ENCODE measurements around the gene ATP5IF1.

ATP5IF1 gene

GRCh38 chr1:28257736-28258135 is 21.8 kb downstream of the ATP5IF1 start:
- Histone ChIP-seq H3K9ac (ENCODE audit: low read length) (no peak overlapping the region), H3K36me3 (ENCODE audit: control insufficient read depth, low read depth, low read length) (no peaks in the 10 kb centered on the region), H3K4me1 (ENCODE audit: control insufficient read depth, low read depth, low read length) (peaks cover 3% of the 10 kb centered on the region), H3K4me3 (ENCODE audit: low read length) (no peak overlapping the region), H3K27me3 (ENCODE audit: control insufficient read depth, insufficient read depth, low read length) (no peaks in the 10 kb centered on the region), H3K9me3 (ENCODE audit: control insufficient read depth, low read depth, low read length) (no peaks in the 10 kb centered on the region), H3K27ac (ENCODE audit: low read length) (no peak overlapping the region)

DNA sequence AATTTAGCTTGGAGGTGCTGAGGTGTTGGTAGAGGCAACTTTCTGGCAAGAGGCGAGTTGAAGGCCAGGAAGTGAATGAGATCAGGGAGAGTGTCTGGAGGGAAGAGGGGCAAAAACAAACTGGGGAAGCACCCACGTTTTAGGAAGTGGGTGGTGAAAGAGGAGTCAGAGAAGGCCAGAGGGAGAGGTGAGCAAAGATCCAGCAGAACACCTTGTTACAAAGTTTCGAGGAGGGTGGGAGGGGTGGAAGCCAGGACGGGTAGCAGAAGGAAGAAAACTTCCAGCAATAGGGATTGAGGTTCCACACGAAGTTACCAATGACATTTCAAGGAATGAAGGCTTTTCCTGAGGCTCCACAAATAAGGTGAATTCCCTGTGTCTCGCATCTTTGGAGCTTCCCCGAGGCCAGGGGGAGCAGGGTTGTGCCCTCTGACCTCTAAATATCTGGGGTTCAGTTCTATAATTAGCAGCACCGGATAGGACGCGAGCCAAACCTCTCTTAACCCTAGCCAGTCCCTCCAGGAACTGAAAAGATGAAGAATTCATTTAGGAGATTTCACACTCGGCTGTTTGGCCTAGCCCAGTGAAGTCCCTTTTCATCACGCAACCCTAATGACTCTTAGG is 22.8 kb downstream of the ATP5IF1 start:
- Histone ChIP-seq H3K4me1 (ENCODE audit: control insufficient read depth, low read depth, low read length) (peaks cover 3% of the 10 kb centered on the region), H3K27me3 (ENCODE audit: control insufficient read depth, insufficient read depth, low read length) (no peaks in the 10 kb centered on the region), H3K4me3 (ENCODE audit: low read length) (peak overlapping the region; percentile 84), H3K27ac (ENCODE audit: low read length) (no peak overlapping the region), H3K9ac (ENCODE audit: low read length) (no peak overlapping the region), H3K36me3 (ENCODE audit: control insufficient read depth, low read depth, low read length) (no peaks in the 10 kb centered on the region), H3K9me3 (ENCODE audit: control insufficient read depth, low read depth, low read length) (no peaks in the 10 kb centered on the region)

DNA sequence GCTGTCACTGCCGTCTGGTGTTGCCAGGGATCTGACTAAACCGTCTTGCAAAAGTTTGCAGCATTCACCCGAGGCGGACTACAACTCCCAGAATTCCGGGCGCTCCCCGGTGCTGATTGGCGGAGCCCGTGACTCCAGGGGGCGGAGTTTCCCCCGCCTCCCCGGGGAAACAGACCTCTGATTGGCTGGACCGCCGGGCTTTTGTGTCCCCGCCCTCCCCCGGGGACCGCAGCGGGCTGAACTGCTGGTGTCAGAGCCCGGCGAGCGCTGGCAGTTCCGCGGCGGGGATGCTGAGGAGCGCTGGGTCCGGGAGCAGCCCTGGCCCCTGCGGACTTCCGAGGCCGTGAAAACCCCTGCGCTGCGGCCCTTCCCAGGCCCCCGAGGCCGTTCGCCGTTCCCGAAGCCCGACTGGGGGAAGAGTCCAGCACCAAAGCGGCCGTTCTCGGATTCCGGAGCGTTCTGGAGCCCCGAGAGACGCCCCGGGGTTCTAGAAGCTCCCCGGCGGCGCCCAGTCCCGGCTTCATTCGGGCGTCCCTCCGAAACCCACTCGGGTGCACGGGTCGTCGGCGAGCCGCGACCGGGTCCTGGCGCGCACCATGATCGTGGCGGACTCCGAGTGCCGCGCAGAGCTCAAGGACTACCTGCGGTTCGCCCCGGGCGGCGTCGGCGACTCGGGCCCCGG is 23.5 kb downstream of the ATP5IF1 start, which contains the start of gene SESN2:
Gene SESN2 (plus strand): TSS at position 267 of the 682 bp plus-strand sequence. CDS start 330 bp downstream, at position 597.
- Histone ChIP-seq H3K9ac (ENCODE audit: low read length) (peak within 1 kb of the TSS; percentile 86), H3K36me3 (ENCODE audit: control insufficient read depth, low read depth, low read length) (no peaks in the 10 kb centered on the region), H3K4me1 (ENCODE audit: control insufficient read depth, low read depth, low read length) (peaks cover 3% of the 10 kb centered on the region), H3K27ac (ENCODE audit: low read length) (no peak within 1 kb of the TSS), H3K4me3 (ENCODE audit: low read length) (peak within 1 kb of the TSS; percentile 84), H3K9me3 (ENCODE audit: control insufficient read depth, low read depth, low read length) (no peaks in the 10 kb centered on the region), H3K27me3 (ENCODE audit: control insufficient read depth, insufficient read depth, low read length) (no peaks in the 10 kb centered on the region)

DNA sequence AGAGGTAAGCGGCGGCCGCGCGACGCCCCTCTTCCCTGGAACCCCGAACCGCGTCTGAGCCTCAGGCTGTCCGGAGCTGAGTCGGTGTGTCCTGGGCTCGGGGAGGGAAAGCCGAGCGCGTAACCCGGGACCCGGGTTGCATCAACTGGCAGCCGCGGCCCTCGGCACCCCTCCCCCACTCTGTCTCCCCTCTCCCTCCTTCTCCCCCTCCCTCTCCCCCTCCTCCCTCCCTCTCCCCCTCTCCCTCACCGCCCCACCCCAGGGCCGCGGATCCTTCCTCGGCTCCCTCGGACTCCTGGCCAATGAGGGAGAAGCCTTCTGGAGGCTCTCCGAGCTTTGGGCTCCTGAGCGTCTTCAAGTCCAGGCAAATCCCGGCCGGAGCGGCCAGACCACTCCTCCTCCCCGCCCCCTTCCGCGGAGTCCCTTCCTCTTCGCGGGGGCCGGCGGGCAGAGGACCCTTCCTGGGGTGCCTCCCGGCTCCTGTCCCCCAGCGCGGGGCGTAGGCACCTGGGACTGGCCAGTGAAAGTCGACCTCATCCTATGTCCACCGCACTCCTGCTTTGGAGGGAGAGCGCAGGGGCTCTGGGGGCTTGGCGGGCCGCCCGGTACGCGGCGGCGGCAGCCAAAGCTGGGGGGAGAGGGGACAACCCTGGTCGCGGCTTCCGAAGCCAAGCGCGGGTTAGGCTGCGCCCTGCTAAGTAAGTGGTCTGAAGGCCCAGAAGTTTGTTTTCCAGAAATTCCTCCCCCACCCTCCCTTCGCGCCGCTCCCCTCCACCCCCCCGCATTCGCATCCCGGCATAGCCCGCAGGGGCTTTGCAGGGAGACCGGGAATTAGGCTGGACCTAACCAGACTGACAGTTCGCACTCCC is 24.2 kb downstream of the ATP5IF1 start:
- peaks cover 3% of the 10 kb centered on the region for H3K4me1 ChIP-seq (ENCODE audit: control insufficient read depth, low read depth, low read length)
- peak overlapping the region; percentile 86 for H3K9ac ChIP-seq (ENCODE audit: low read length)
- H3K9me3 ChIP-seq (ENCODE audit: control insufficient read depth, low read depth, low read length): no peaks in the 10 kb centered on the region
- H3K27ac ChIP-seq (ENCODE audit: low read length): no peak overlapping the region
- H3K4me3 ChIP-seq (ENCODE audit: low read length): peak overlapping the region; percentile 84
- H3K27me3 ChIP-seq (ENCODE audit: control insufficient read depth, insufficient read depth, low read length): no peaks in the 10 kb centered on the region
- H3K36me3 ChIP-seq (ENCODE audit: control insufficient read depth, low read depth, low read length): no peaks in the 10 kb centered on the region

DNA sequence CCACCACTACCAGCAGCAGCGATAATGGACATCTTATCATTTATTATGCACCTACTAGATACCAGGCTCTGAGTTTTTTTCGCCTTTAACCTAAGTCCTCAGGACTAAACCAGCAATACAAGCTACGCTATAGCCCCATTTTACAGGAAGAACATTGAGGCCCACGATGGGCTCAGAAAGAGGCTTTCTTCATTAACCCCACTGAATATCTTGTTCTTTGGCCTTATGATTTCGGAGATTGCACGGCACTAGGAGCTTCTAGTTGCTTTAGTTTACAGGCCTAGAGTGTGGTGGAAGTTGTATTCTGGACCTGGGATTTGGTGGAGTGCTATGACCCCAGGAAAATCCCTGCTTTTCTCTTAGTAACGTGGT is 24.9 kb downstream of the ATP5IF1 start:
- peak overlapping the region; percentile 84 for H3K4me3 ChIP-seq (ENCODE audit: low read length)
- H3K36me3 ChIP-seq (ENCODE audit: control insufficient read depth, low read depth, low read length): no peaks in the 10 kb centered on the region
- H3K9me3 ChIP-seq (ENCODE audit: control insufficient read depth, low read depth, low read length): no peaks in the 10 kb centered on the region
- no peak overlapping the region for H3K27ac ChIP-seq (ENCODE audit: low read length)
- peak overlapping the region; percentile 86 for H3K9ac ChIP-seq (ENCODE audit: low read length)
- H3K4me1 ChIP-seq (ENCODE audit: control insufficient read depth, low read depth, low read length): peaks cover 5% of the 10 kb centered on the region
- H3K27me3 ChIP-seq (ENCODE audit: control insufficient read depth, insufficient read depth, low read length): no peaks in the 10 kb centered on the region

DNA sequence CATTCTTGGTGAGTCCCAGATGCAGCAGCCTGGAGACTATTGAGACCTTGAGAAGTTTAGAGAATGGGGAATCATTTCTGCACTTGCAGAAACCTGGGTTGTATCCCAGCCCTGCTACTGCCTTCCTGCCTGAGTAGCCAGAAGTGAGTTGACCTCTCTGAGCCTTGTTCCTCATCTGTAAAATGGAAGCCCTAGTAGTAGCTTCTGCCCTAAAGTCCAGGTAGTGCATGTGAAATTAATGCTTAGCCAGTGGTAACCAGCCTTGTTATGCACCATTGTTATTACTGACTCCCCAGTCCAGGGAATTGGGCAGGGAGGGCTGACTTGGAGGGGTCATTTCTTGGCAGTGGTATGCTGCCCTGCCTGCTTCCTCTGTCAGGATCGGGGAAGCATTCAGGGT is 29.0 kb downstream of the ATP5IF1 start:
- Histone ChIP-seq H3K27ac (ENCODE audit: low read length) (no peak overlapping the region), H3K4me3 (ENCODE audit: low read length) (no peak overlapping the region), H3K4me1 (ENCODE audit: control insufficient read depth, low read depth, low read length) (peaks cover 11% of the 10 kb centered on the region), H3K36me3 (ENCODE audit: control insufficient read depth, low read depth, low read length) (no peaks in the 10 kb centered on the region), H3K9ac (ENCODE audit: low read length) (no peak overlapping the region), H3K27me3 (ENCODE audit: control insufficient read depth, insufficient read depth, low read length) (no peaks in the 10 kb centered on the region), H3K9me3 (ENCODE audit: control insufficient read depth, low read depth, low read length) (no peaks in the 10 kb centered on the region)

DNA sequence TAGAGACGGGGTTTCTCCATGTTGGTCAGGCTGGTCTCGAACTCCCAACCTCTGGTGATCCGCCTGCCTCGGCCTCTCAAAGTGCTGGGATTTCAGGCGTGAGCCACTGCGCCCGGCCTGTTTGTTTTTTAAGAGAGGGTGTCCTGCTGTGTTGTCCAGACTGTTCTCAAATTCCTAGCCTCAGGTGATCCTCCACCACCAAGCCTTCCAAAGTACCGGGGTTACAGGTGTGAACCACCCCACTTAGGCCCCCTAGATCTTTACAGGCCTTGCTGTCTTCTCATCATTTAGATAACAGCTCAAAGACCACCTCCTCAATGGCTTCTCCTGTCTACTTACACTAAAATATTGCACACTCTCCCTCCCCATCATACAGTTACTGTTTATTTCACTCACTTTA is 29.7 kb downstream of the ATP5IF1 start:
- no peaks in the 10 kb centered on the region for H3K27me3 ChIP-seq (ENCODE audit: control insufficient read depth, insufficient read depth, low read length)
- H3K9ac ChIP-seq (ENCODE audit: low read length): no peak overlapping the region
- H3K27ac ChIP-seq (ENCODE audit: low read length): no peak overlapping the region
- no peaks in the 10 kb centered on the region for H3K36me3 ChIP-seq (ENCODE audit: control insufficient read depth, low read depth, low read length)
- H3K4me3 ChIP-seq (ENCODE audit: low read length): no peak overlapping the region
- H3K4me1 ChIP-seq (ENCODE audit: control insufficient read depth, low read depth, low read length): peaks cover 11% of the 10 kb centered on the region
- no peaks in the 10 kb centered on the region for H3K9me3 ChIP-seq (ENCODE audit: control insufficient read depth, low read depth, low read length)

DNA sequence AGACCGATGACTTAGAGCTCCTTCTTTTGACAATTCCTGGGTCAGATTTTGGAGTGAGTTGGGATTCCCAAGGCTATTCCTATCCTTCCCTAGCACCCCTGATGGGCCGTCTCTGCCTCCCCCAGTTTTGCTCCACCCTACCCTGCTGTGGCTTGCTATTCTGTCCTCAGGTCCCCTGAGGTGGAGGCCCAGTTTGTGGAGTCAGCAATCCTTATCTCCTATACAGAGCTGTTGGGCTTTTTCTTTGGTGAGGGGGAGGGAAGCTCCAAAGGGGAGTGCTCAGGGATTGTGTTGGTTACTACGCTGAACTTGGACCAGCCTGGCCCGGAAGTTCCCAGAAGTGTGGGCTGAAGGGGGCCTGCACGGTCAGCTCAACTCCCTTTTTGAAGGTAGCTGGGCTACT is 31.0 kb downstream of the ATP5IF1 start:
- peaks cover 11% of the 10 kb centered on the region for H3K4me1 ChIP-seq (ENCODE audit: control insufficient read depth, low read depth, low read length)
- no peak overlapping the region for H3K27ac ChIP-seq (ENCODE audit: low read length)
- no peak overlapping the region for H3K4me3 ChIP-seq (ENCODE audit: low read length)
- no peak overlapping the region for H3K9ac ChIP-seq (ENCODE audit: low read length)
- H3K9me3 ChIP-seq (ENCODE audit: control insufficient read depth, low read depth, low read length): no peaks in the 10 kb centered on the region
- no peaks in the 10 kb centered on the region for H3K27me3 ChIP-seq (ENCODE audit: control insufficient read depth, insufficient read depth, low read length)
- peaks cover 9% of the 10 kb centered on the region for H3K36me3 ChIP-seq (ENCODE audit: control insufficient read depth, low read depth, low read length)

DNA sequence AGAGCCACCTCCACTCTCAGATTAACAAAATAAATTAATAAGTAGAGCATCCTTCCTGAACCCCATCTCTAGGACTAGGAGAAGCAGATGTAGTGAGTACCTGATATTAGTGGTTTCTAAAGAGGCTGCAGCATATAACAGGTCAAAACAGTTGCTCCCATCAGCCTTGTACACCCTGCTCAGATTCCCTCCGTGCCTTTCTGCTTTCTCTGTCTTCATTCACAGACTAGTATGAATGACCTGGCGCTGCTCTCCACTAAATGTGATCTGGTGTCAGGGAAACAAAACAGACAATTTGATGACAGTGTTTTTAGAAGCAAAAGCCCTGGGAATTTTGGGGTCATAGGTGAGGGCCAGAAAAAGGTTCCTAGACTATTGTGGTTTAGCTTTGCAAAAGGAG is 31.7 kb downstream of the ATP5IF1 start:
- peaks cover 11% of the 10 kb centered on the region for H3K4me1 ChIP-seq (ENCODE audit: control insufficient read depth, low read depth, low read length)
- H3K27ac ChIP-seq (ENCODE audit: low read length): no peak overlapping the region
- H3K27me3 ChIP-seq (ENCODE audit: control insufficient read depth, insufficient read depth, low read length): no peaks in the 10 kb centered on the region
- no peaks in the 10 kb centered on the region for H3K9me3 ChIP-seq (ENCODE audit: control insufficient read depth, low read depth, low read length)
- peaks cover 15% of the 10 kb centered on the region for H3K36me3 ChIP-seq (ENCODE audit: control insufficient read depth, low read depth, low read length)
- H3K4me3 ChIP-seq (ENCODE audit: low read length): no peak overlapping the region
- H3K9ac ChIP-seq (ENCODE audit: low read length): no peak overlapping the region

DNA sequence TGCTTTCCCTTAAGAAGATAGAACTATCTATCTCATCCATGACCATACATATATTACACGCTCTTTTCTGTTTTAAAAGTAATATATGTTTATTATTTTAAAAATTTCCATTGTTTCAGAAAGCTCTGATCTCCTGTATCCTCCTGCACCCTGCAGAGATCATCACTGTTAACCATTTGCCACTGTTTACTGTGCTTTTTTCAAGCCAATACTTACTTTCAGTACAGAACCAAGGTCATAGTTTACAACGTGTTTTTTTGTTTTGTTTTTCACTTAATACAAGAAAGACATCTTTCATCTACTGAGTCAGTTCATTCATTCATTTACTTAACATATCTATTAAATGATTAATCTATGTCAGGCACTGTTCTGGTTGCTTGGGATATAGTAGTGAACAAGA is 33.6 kb downstream of the ATP5IF1 start:
- Histone ChIP-seq H3K9ac (ENCODE audit: low read length) (no peak overlapping the region), H3K27me3 (ENCODE audit: control insufficient read depth, insufficient read depth, low read length) (no peaks in the 10 kb centered on the region), H3K9me3 (ENCODE audit: control insufficient read depth, low read depth, low read length) (no peaks in the 10 kb centered on the region), H3K36me3 (ENCODE audit: control insufficient read depth, low read depth, low read length) (peaks cover 32% of the 10 kb centered on the region), H3K4me1 (ENCODE audit: control insufficient read depth, low read depth, low read length) (peaks cover 11% of the 10 kb centered on the region), H3K4me3 (ENCODE audit: low read length) (no peak overlapping the region), H3K27ac (ENCODE audit: low read length) (no peak overlapping the region)

- Histone ChIP-seq H3K27ac (ENCODE audit: low read length) (no peak overlapping the region), H3K9ac (ENCODE audit: low read length) (no peak overlapping the region), H3K36me3 (ENCODE audit: control insufficient read depth, low read depth, low read length) (peaks cover 40% of the 10 kb centered on the region), H3K4me1 (ENCODE audit: control insufficient read depth, low read depth, low read length) (peaks cover 2% of the 10 kb centered on the region), H3K27me3 (ENCODE audit: control insufficient read depth, insufficient read depth, low read length) (no peaks in the 10 kb centered on the region), H3K9me3 (ENCODE audit: control insufficient read depth, low read depth, low read length) (no peaks in the 10 kb centered on the region), H3K4me3 (ENCODE audit: low read length) (no peak overlapping the region)
Measured at GRCh38 chr1:28272215-28272852, 36.4 kb downstream of the ATP5IF1 start.

Measured in iPS-18a (cell line).